HepG2 (cell line): Measurements from ENCODE around the gene PKD1L1. TPM values are rescaled to one million over a fixed set of nuclear protein-coding genes. Genes with fewer than 3 reads are reported as not detected.

Experiments
- DNMT1 ChIP-seq: sonication (generic); formaldehyde crosslinking; IDR thresholded peaks from 2 replicates; pipeline ENCODE4 v1.5.1; 2020; ENCODE audit warnings: mild to moderate bottlenecking, missing genetic modification reagents
- FOXA1 ChIP-seq, 2 experiments: fragments of 450-650 bp in 1 of 2; sonication (generic) in 1 of 2; formaldehyde crosslinking in 1 of 2; IDR thresholded peaks; 2 replicates each; pipeline versions ENCODE4 v1.4.0 to v1.6.1; 2016 to 2020; ENCODE audit warnings: missing genetic modification reagents in 1 of 2
- GATAD2A ChIP-seq: IDR thresholded peaks from 2 replicates; pipeline ENCODE4 v1.6.1; 2016
- ISX ChIP-seq: sonication (generic); formaldehyde crosslinking; conservative IDR thresholded peaks from 2 replicates; pipeline ENCODE4 v1.5.0; 2020; ENCODE audit warnings: missing genetic modification reagents
- KLF9 ChIP-seq: IDR thresholded peaks from 2 replicates; pipeline ENCODE4 v1.6.1; 2016; ENCODE audit warnings: low read depth
- MEIS1 ChIP-seq: sonication (generic); formaldehyde crosslinking; IDR thresholded peaks from 2 replicates; pipeline ENCODE4 v1.9.0; 2021; ENCODE audit warnings: mild to moderate bottlenecking, missing genetic modification reagents, moderate library complexity, borderline replicate concordance
- MEIS2 ChIP-seq: sonication (generic); formaldehyde crosslinking; IDR thresholded peaks from 2 replicates; pipeline ENCODE4 v1.9.0; 2021; ENCODE audit warnings: mild to moderate bottlenecking, missing genetic modification reagents
- MTF2 ChIP-seq: sonication (generic); formaldehyde crosslinking; IDR thresholded peaks from 2 replicates; pipeline ENCODE4 v1.5.0; 2020; ENCODE audit warnings: missing genetic modification reagents, borderline replicate concordance
- MXD4 ChIP-seq: IDR thresholded peaks from 2 replicates; pipeline ENCODE4 v1.6.1; 2016; ENCODE audit warnings: mild to moderate bottlenecking, missing biosample characterization, missing genetic modification reagents
- POLR2A ChIP-seq, 2 experiments: IDR thresholded peaks; 2 replicates each; pipeline ENCODE4 v1.6.1; 2011; ENCODE audit warnings: low read depth in 2 of 2, low read length in 2 of 2, mild to moderate bottlenecking in 1 of 2, moderate library complexity in 1 of 2; ENCODE audit not compliant: insufficient read depth in 1 of 2
- PREB ChIP-seq: sonication (generic); formaldehyde crosslinking; IDR thresholded peaks from 2 replicates; pipeline ENCODE4 v1.4.0; 2020; ENCODE audit warnings: missing genetic modification reagents
- RCOR2 ChIP-seq: IDR thresholded peaks from 2 replicates; pipeline ENCODE4 v1.6.1; 2016; ENCODE audit warnings: missing biosample characterization, missing genetic modification reagents
- RFXAP ChIP-seq: sonication (generic); formaldehyde crosslinking; IDR thresholded peaks from 2 replicates; pipeline ENCODE4 v1.4.0; 2020; ENCODE audit warnings: missing genetic modification reagents, borderline replicate concordance
- SMAD3 ChIP-seq: sonication (generic); formaldehyde crosslinking; IDR thresholded peaks from 2 replicates; pipeline ENCODE4 v1.4.0; 2020; ENCODE audit warnings: missing genetic modification reagents
- SYNCRIP ChIP-seq: fragments of 200-400 bp; formaldehyde crosslinking; IDR thresholded peaks from 2 replicates; pipeline ENCODE4 v1.6.1; 2018; ENCODE audit warnings: mild to moderate bottlenecking, low read depth, low read length; ENCODE audit not compliant: insufficient read depth
- TMF1 ChIP-seq: sonication (generic); formaldehyde crosslinking; IDR thresholded peaks from 2 replicates; pipeline ENCODE4 v1.8.1; 2022; ENCODE audit warnings: low read depth, missing genetic modification reagents
- TP53 ChIP-seq: sonication (generic); formaldehyde crosslinking; conservative IDR thresholded peaks from 2 replicates; pipeline ENCODE4 v1.4.0; 2020; ENCODE audit warnings: missing genetic modification reagents
- WIZ ChIP-seq: sonication (generic); formaldehyde crosslinking; IDR thresholded peaks from 2 replicates; pipeline ENCODE4 v1.5.1; 2020; ENCODE audit warnings: mild to moderate bottlenecking, missing genetic modification reagents
- XRCC5 ChIP-seq: fragments of 200-400 bp; formaldehyde crosslinking; optimal IDR thresholded peaks from 2 replicates; pipeline ENCODE3; 2017; ENCODE audit warnings: mild to moderate bottlenecking, low read length
- ZFP90 ChIP-seq: sonication (generic); formaldehyde crosslinking; IDR thresholded peaks from 2 replicates; pipeline ENCODE4 v1.8.0; 2022; ENCODE audit warnings: missing genetic modification reagents, mild to moderate bottlenecking, inconsistent platforms, borderline replicate concordance
- ZNF12 ChIP-seq: sonication (generic); formaldehyde crosslinking; IDR thresholded peaks from 2 replicates; pipeline ENCODE4 v1.5.0; 2020; ENCODE audit warnings: missing genetic modification reagents
- ZNF580 ChIP-seq: IDR thresholded peaks from 2 replicates; pipeline ENCODE4 v1.6.1; 2016; ENCODE audit warnings: low read depth, borderline replicate concordance
- ZNF674 ChIP-seq: sonication (generic); formaldehyde crosslinking; IDR thresholded peaks from 2 replicates; pipeline ENCODE4 v1.5.0; 2020; ENCODE audit warnings: low read depth, mild to moderate bottlenecking, missing genetic modification reagents
- ZNF775 ChIP-seq: sonication (generic); formaldehyde crosslinking; IDR thresholded peaks from 2 replicates; pipeline ENCODE4 v1.4.0; 2020; ENCODE audit warnings: missing genetic modification reagents, mild to moderate bottlenecking, moderate library complexity, borderline replicate concordance
- polyA plus RNA-seq, 8 experiments: library from polyadenylated mRNA; depleted of rRNA in 3 of 8; stranded (reverse) in 7 of 8; unstranded in 1 of 8; fragments of >200 nt; fragmentation: Illumina TruSeq in 4 of 8; extraction: Trizol in 4 of 8; gene quantifications; 2 replicates each; pipeline versions ENCODE4 v1.2.1 to v1.2.3, GENCODE V29; 2011 to 2016; ENCODE audit warnings: low read depth in 4 of 8, missing spikeins in 1 of 8, mixed read lengths in 1 of 8; ENCODE audit not compliant: insufficient read depth in 1 of 8
- total RNA-seq, 5 experiments: library from RNA; depleted of rRNA; stranded (reverse); fragments of >200 nt; fragmentation: Illumina TruSeq; extraction: Trizol; gene quantifications; 2 replicates each; pipeline ENCODE4 v1.2.3, GENCODE V29; 2016; ENCODE audit warnings: low read depth in 1 of 5
- TF ChIP-seq, protein P1 (sequence below): sonication (generic); formaldehyde crosslinking; IDR thresholded peaks from 2 replicates; pipeline ENCODE4 v1.8.1; 2023; ENCODE audit warnings: mild to moderate bottlenecking, inconsistent platforms, moderate library complexity, missing genetic modification reagents, borderline replicate concordance
- TF ChIP-seq, protein P2 (sequence below): sonication (generic); formaldehyde crosslinking; IDR thresholded peaks from 2 replicates; pipeline ENCODE4 v1.8.0; 2022; ENCODE audit warnings: mild to moderate bottlenecking, missing genetic modification reagents, borderline replicate concordance

Gene PKD1L1
- total and polyA plus RNA-seq, 2 of the 13 experiments (the other 11 are each of a cell fraction or from before 2014, with no cell fraction given) = 0.01 TPM; not detected in 1

- peak; percentile 80 for TF ChIP-seq MEIS2
- TF ChIP-seq ZFP90 = peak; percentile 91
- peak; percentile 78 for TF ChIP-seq GATAD2A (CRISPR knock-in tag)
- no peak for TF ChIP-seq ZNF775
- peak; percentile 84; the same call in 1 of the 2 replicates for TF ChIP-seq ZNF580 (CRISPR knock-in tag)
- TF ChIP-seq TP53 = 0 out of 2 replicates have a peak, but pooled peaks have one; percentile 35
- TF ChIP-seq DNMT1 = peak; percentile 83
- TF ChIP-seq ISX (CRISPR knock-in tag) = 0 out of 2 replicates have a peak, but pooled peaks have one; percentile 34
- no peak for TF ChIP-seq KLF9 (CRISPR knock-in tag)
- 0 out of 2 replicates have a peak, but pooled peaks have one; percentile 23 for TF ChIP-seq PREB (CRISPR knock-in tag)
- TF ChIP-seq RCOR2 (CRISPR knock-in tag) = peak; percentile 29; the same call in 1 of the 2 replicates
- TF ChIP-seq WIZ (CRISPR knock-in tag) = peak; percentile 85; the same call in 1 of the 2 replicates
- TF ChIP-seq, protein P1, sequence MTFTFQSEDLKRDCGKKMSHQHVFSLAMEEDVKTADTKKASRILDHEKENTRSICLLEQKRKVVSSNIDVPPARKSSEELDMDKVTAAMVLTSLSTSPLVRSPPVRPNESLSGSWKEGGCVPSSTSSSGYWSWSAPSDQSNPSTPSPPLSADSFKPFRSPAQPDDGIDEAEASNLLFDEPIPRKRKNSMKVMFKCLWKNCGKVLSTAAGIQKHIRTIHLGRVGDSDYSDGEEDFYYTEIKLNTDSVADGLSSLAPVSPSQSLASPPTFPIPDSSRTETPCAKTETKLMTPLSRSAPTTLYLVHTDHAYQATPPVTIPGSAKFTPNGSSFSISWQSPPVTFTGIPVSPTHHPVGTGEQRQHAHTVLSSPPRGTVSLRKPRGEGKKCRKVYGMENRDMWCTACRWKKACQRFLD (CRISPR knock-in tag) = peak; percentile 77; the same call in 1 of the 2 replicates
- TF ChIP-seq TMF1 = no peak; the same call in 1 of the 2 replicates
- peak; percentile 81; the same call in 1 of the 2 replicates for TF ChIP-seq RFXAP (CRISPR knock-in tag)
- TF ChIP-seq SMAD3 (CRISPR knock-in tag) = peak; percentile 92
- TF ChIP-seq FOXA1 (IDR thresholded peaks at IDR 0.05) = no peak
- TF ChIP-seq FOXA1 (CRISPR knock-in tag; IDR thresholded peaks at IDR 0.05) = 0 out of 2 replicates have a peak, but pooled peaks have one; percentile 19
- no peak for TF ChIP-seq ZNF674 (CRISPR knock-in tag)
- peak; percentile 75 to 78 for TF ChIP-seq POLR2A (IDR thresholded peaks at IDR 0.05; ENCODE audit: insufficient read depth in 1 of 2, low read depth in 2 of 2, low read length in 2 of 2)
- peak; percentile 63; the same call in 1 of the 2 replicates for TF ChIP-seq MEIS1 (CRISPR knock-in tag)
- TF ChIP-seq, protein P2, sequence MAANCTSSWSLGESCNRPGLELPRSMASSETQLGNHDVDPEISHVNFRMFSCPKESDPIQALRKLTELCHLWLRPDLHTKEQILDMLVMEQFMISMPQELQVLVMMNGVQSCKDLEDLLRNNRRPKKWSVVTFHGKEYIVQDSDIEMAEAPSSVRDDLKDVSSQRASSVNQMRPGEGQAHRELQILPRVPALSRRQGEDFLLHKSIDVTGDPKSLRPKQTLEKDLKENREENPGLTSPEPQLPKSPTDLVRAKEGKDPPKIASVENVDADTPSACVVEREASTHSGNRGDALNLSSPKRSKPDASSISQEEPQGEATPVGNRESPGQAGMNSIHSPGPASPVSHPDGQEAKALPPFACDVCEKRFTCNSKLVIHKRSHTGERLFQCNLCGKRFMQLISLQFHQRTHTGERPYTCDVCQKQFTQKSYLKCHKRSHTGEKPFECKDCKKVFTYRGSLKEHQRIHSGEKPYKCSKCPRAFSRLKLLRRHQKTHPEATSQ (CRISPR knock-in tag) = no peak
- TF ChIP-seq SYNCRIP = no peak
- peak; percentile 59; the same call in 1 of the 2 replicates for TF ChIP-seq ZNF12 (CRISPR knock-in tag)
- TF ChIP-seq MTF2 (CRISPR knock-in tag) = peak; percentile 66; the same call in 1 of the 2 replicates
- TF ChIP-seq XRCC5 = peak; percentile 97
- peak; percentile 82; the same call in 1 of the 2 replicates for TF ChIP-seq MXD4 (CRISPR knock-in tag)
These were observed 31.0 kb upstream of the PKD1L1 start, which contains the start of gene HUS1 (continued) for GRCh38 chr7:47979145-47979831.
